DMS79 (cell line): ENCODE measurements around the gene RNF25.

Experiments used
- DNase-seq: peaks from one replicate; lab custom pipeline; 2025; lab: John Stamatoyannopoulos, UW

Gene RNF25

GRCh38 chr2:218623366-218623705 is 48.5 kb downstream of the RNF25 start:
- DNase-seq: no peak

DNA sequence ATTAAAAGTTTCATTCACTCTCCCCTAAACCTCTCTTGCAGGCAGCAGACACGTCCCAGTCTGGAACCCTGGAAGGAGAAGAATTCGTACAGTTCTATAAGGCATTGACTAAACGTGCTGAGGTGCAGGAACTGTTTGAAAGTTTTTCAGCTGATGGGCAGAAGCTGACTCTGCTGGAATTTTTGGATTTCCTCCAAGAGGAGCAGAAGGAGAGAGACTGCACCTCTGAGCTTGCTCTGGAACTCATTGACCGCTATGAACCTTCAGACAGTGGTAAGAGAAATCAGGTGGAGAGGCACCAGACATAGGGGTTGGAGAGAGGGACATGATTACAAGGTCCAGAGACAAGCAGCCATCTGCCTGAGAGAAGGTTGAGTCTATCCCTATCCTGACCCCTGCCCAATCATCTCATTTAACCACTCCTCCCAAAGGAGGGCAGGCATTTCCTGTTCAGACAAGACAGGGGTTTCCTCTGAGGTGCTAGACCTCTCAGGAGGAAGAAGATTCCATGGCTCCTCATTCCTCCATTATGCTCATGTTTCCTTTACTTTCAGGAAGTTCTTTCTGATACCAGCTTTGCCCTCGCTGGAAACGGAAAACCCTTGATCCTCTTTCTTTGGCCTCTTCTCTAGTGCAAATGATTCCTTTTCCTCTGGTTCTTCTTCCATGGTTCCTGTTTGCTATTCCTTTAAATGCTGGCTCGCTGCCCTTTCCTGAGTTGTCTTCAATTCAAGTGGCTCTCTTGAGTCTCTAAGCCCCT is 49.0 kb downstream of the RNF25 start:
- no peak for DNase-seq

GRCh38 chr2:218621007-218621406 is 50.8 kb downstream of the RNF25 start:
- DNase-seq: no peak

GRCh38 chr2:218618102-218618860 is 53.5 kb downstream of the RNF25 start:
- no peak for DNase-seq

DNA sequence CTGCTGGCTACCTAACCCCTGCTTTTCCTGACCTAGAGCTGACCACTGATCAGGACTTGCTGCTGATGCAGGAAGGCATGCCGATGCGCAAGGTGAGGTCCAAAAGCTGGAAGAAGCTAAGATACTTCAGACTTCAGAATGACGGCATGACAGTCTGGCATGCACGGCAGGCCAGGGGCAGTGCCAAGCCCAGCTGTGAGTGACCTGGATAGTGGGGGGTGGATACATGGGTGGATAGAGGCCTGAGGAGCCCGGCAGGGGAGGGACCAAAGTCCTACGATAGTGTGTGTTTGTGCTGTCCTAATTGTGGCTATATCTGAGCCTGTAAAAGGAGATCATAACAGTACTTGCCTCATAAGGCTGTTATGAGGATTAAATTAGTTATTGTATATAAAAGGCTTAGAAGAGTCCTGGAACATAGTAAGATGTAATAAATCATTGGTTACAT is 55.9 kb downstream of the RNF25 start:
- DNase-seq: no peak
